ENCODE data around the gene SLC49A4. TPM values are rescaled to one million over a fixed set of nuclear protein-coding genes. Genes with fewer than 3 reads are reported as not detected.
A peak's percentile ranks its signal among the peaks of the same experiment; 100 is the strongest.

Gene SLC49A4
- total RNA-seq, 1 donor from 2014 or later = 15.7 TPM

DNA sequence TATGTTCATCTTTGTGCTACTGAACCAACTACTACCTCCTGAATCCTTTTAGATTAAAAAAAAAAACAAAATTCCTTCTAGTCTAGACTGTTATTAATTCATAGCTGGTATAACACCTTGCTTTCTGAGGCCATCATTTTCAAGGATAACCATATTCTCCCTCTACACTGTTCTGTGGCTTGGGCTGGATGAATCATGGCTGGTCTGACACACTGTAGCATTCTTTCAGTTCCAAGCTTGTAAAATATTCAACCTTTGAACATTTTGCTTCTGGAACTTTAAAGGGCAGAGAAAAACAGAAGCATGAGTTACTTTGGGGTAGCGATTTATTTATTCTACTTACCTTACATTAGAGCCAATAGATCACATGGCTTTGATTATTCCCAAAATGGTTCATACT is 8.8 kb upstream of the SLC49A4 start:
- no peak for DNase-seq (ENCODE audit: extremely low spot score in 2 of 2)
- H3K27ac ChIP-seq = no peak overlapping the region
- no peaks in the 10 kb centered on the region for H3K9me3 ChIP-seq
- H3K27me3 ChIP-seq = no peaks in the 10 kb centered on the region
- TF ChIP-seq POLR2A (IDR thresholded peaks at IDR 0.05) (no peak), POLR2AphosphoS5 (IDR thresholded peaks at IDR 0.05; ENCODE audit: insufficient read depth in 1 of 2, low read depth in 1 of 2) (no peak)
- TF ChIP-seq, protein P1, sequence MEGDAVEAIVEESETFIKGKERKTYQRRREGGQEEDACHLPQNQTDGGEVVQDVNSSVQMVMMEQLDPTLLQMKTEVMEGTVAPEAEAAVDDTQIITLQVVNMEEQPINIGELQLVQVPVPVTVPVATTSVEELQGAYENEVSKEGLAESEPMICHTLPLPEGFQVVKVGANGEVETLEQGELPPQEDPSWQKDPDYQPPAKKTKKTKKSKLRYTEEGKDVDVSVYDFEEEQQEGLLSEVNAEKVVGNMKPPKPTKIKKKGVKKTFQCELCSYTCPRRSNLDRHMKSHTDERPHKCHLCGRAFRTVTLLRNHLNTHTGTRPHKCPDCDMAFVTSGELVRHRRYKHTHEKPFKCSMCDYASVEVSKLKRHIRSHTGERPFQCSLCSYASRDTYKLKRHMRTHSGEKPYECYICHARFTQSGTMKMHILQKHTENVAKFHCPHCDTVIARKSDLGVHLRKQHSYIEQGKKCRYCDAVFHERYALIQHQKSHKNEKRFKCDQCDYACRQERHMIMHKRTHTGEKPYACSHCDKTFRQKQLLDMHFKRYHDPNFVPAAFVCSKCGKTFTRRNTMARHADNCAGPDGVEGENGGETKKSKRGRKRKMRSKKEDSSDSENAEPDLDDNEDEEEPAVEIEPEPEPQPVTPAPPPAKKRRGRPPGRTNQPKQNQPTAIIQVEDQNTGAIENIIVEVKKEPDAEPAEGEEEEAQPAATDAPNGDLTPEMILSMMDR (IDR thresholded peaks at IDR 0.05) = no peak
- intact Hi-C loops (cut with DNase I) = no loop called here
- no peaks in the 10 kb centered on the region for H3K36me3 ChIP-seq
- no peaks in the 10 kb centered on the region for H3K4me1 ChIP-seq
- H3K4me3 ChIP-seq = no peak overlapping the region

DNA sequence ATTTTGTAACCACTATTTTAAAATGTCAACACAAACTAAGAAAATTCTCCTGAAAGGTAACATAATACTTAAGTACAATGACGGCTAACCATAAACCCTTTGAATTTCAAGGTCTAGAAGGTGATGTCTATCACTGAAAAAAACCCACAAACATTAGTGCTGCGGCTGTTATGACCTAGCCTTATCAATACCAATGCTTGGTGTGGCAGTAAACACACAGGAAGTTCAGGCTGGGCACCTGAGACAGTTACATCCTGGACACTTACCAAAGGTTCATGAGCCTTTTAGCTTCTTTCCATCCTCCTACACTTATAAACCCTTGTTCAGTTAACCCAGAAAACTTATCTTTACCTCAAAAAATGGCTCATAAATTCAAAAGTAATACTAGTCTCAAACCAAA is 7.0 kb upstream of the SLC49A4 start:
- TF ChIP-seq, protein P1 (IDR thresholded peaks at IDR 0.05) = no peak
- TF ChIP-seq POLR2A (IDR thresholded peaks at IDR 0.05) (no peak), POLR2AphosphoS5 (IDR thresholded peaks at IDR 0.05; ENCODE audit: insufficient read depth in 1 of 2, low read depth in 1 of 2) (no peak)
- no peaks in the 10 kb centered on the region for H3K27me3 ChIP-seq
- H3K27ac ChIP-seq = no peak overlapping the region
- peaks cover 9% of the 10 kb centered on the region for H3K4me1 ChIP-seq
- H3K36me3 ChIP-seq = no peaks in the 10 kb centered on the region
- no peak for DNase-seq (ENCODE audit: extremely low spot score in 2 of 2)
- intact Hi-C loops (cut with DNase I) = no loop called here
- H3K4me3 ChIP-seq = no peak overlapping the region
- no peaks in the 10 kb centered on the region for H3K9me3 ChIP-seq

DNA sequence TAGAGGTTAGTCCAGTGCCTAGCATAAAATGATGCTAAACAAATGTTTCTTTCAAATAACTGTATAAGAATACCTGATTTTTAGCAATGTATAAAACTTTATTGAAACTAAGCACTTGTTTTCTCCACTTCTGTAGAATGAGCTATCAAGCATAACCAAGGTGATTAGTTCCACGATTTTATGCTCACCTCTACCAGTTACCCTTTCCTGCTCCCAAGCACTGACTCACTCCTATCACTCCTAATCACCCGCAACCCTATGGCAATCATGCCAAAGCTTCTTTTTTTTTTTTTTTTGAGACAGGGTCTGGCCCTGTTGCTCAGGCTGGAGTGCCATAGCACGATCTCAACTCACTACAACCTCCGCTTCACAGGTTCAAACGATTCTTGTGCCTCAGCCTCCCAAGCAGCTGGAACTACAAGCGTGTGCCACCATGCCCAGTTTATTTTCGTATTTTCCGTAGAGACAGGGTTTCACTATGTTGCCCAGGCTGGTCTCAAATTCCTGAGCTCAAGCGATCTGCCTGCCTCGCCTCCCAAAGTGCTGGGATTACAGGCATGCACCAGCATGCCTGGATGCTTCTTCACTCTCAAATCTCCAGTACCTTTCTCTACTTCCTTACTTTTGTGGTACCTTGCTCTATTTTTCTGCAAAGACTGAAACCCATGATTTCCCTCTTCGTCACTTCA is 5.1 kb upstream of the SLC49A4 start:
- H3K36me3 ChIP-seq = no peaks in the 10 kb centered on the region
- intact Hi-C loops (cut with DNase I) = no loop called here
- no peak overlapping the region for H3K27ac ChIP-seq
- H3K4me1 ChIP-seq = peaks cover 13% of the 10 kb centered on the region
- TF ChIP-seq POLR2A (IDR thresholded peaks at IDR 0.05) = no peak
- TF ChIP-seq, protein P1 (IDR thresholded peaks at IDR 0.05) = no peak
- no peak for TF ChIP-seq POLR2AphosphoS5 (IDR thresholded peaks at IDR 0.05; ENCODE audit: insufficient read depth in 1 of 2, low read depth in 1 of 2)
- no peak for DNase-seq (ENCODE audit: extremely low spot score in 2 of 2)
- no peaks in the 10 kb centered on the region for H3K27me3 ChIP-seq
- no peak overlapping the region for H3K4me3 ChIP-seq
- no peaks in the 10 kb centered on the region for H3K9me3 ChIP-seq

DNA sequence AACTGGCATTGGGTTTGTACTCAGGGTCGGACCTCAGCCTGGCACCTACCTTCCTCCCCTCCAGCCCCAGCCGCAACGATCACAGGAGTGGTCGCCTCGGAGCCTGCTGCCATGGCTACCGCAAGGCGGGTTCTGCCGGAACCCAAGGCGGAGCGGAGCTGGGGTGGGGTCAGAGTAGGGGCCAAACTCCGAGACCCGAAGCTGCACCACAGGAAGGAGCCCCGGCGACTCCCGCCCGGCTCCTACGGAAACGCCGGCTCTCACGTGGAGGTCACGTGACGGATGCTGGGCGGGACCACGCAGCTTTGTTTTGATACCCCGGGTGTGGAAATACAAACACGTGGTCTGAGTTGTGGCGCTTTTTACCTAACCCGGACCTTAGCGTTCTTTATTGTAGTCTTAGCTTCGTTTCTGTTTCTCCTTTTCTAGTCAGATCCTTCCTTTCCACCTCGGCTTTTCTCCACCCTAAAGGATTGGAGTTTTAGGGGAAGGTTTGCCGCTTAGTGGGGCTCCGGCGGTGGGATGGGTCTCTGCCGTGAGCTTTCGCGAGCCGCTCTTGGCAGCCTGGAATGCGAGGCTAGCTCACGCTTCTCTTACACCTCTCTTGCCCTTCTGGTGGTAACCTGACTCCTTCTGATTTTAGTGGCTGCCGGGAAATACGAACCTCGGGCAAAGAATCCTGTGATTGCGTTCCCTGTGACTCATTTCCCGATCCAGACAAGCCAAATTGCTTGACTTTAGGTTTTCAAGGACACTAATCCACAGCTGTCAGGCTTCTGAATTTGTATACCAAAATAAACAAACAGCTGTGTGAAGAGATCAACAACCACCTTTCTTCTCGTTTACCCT is 1.1 kb upstream of the SLC49A4 start, which contains the start of gene HSPBAP1:
Gene HSPBAP1, minus strand, starts transcription at position 264 of the 849 bp plus-strand sequence. Its CDS starts 151 bp downstream, at position 113.
- peaks cover 27% of the 10 kb centered on the region for H3K4me1 ChIP-seq
- peak in 1 of 2 donors; percentile 95 for DNase-seq (ENCODE audit: extremely low spot score in 2 of 2)
- intact Hi-C loops (cut with DNase I) = no loop called here
- H3K27ac ChIP-seq = peak within 1 kb of the TSS; percentile 93
- H3K4me3 ChIP-seq = peak within 1 kb of the TSS; percentile 65 to 84
- no peaks in the 10 kb centered on the region for H3K36me3 ChIP-seq
- H3K27me3 ChIP-seq = no peaks in the 10 kb centered on the region
- TF ChIP-seq POLR2A (IDR thresholded peaks at IDR 0.05) (peak in 1 of 2 donors; percentile 30), POLR2AphosphoS5 (IDR thresholded peaks at IDR 0.05; ENCODE audit: insufficient read depth in 1 of 2, low read depth in 1 of 2) (peak; percentile 91 to 92)
- TF ChIP-seq, protein P1 (IDR thresholded peaks at IDR 0.05) = no peak
- no peaks in the 10 kb centered on the region for H3K9me3 ChIP-seq

DNA sequence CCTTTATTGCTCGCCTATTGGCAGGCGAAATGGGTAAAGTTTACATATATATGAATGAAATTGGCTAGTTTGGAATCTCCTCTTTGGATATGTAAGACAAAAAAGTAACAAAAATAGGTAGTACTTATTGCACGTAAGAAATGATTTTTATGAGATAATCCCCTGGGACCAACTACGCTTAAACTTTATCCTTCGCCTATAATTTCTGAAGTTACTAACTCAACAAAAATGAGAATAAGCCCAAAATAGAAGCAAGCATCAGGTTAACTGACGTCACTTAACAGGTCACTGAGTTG is 438 bp upstream of the SLC49A4 start:
- peak overlapping the region; percentile 93 for H3K27ac ChIP-seq
- no peak for DNase-seq (ENCODE audit: extremely low spot score in 2 of 2)
- no peaks in the 10 kb centered on the region for H3K9me3 ChIP-seq
- TF ChIP-seq POLR2AphosphoS5 (IDR thresholded peaks at IDR 0.05; ENCODE audit: insufficient read depth in 1 of 2, low read depth in 1 of 2) (no peak), POLR2A (IDR thresholded peaks at IDR 0.05) (no peak)
- TF ChIP-seq, protein P1 (IDR thresholded peaks at IDR 0.05) = no peak
- intact Hi-C loops (cut with DNase I) = no loop called here
- no peaks in the 10 kb centered on the region for H3K36me3 ChIP-seq
- peak overlapping the region; percentile 65 to 84 for H3K4me3 ChIP-seq
- H3K27me3 ChIP-seq = no peaks in the 10 kb centered on the region
- peaks cover 34% of the 10 kb centered on the region for H3K4me1 ChIP-seq
